C4-2B (cell line): ENCODE data around the gene SOCS1.

Source experiments
- H3K27ac ChIP-seq: fragments of 450-650 bp; 2 replicates; pipeline ENCODE4 v1.5.1; 2017
- CTCF ChIP-seq: fragments of 450-650 bp; conservative IDR thresholded peaks from 2 replicates; pipeline ENCODE4 v1.5.1; 2017; ENCODE audit warnings: mild to moderate bottlenecking
- ZFX ChIP-seq: fragments of 450-650 bp; IDR thresholded peaks from 2 replicates; pipeline ENCODE4 v1.6.1; 2017

SOCS1 gene

DNA sequence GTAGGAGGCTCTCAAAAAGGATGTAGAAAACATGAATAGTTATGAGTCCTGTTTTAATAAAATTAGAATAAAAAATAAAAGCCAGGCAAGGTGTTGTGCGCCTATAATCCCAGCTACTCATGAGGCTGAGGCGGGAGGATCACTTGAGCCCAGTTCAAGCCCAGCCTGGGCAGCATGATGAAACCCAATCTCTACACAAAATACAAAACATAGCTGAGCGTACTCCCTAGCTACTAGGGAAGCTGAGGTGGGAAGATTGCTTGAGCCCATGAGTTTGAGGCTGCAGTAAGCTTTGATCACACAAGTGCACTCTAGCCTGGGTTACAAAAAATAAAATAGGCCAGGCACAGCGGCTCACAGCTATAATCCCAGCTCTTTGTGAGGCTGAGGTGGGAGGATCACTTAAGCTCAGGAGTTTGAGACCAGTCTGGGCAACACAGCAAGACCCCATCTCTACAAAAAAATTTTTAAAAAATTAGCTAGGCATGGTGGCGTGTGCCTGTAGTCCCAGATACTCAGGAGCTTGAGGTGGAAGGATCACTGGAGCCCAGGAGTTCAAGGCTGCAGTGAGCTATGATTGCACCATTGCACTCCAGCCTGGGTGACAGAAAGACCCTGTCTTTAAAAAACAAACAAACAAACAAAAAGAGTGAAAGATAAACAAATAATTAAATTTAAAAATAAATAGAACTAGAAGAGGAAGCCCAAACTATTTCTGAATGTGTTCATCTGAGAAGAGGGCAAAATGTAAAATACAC lies 42.3 kb upstream of the SOCS1 start:
- H3K27ac ChIP-seq: no peak overlapping the region
- TF ChIP-seq CTCF (no peak), ZFX (no peak)

- H3K27ac ChIP-seq: no peak overlapping the region; the same call in 1 of the 2 replicates
- TF ChIP-seq CTCF (no peak), ZFX (no peak)
Measured at GRCh38 chr16:11297492-11298142, 41.6 kb upstream of the SOCS1 start.

GRCh38 chr16:11296706-11297491 lies 40.9 kb upstream of the SOCS1 start:
- no peak overlapping the region; the same call in 1 of the 2 replicates for H3K27ac ChIP-seq
- TF ChIP-seq ZFX (no peak), CTCF (no peak)

- no peak overlapping the region for H3K27ac ChIP-seq
- TF ChIP-seq CTCF (no peak), ZFX (no peak)
Measured at GRCh38 chr16:11296351-11296705, 40.3 kb upstream of the SOCS1 start.

DNA sequence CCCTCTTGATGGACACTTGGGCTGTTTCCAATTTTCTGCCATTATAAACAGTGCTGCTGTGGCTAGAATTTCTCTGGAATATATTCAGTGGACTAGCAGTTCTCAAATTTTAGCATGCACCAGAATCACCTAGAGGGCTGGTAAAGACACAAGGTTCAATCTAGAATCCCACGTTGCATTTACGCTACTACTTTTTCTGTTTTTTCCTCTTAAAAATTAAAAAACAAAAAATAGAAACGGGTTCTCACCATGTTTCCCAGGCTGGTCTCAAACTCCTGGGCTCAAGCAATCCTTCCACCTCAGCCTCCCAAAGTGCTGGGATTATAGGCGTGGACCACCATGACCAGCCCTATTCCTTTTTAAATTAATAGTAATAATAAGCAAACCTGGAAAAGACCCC lies 39.7 kb upstream of the SOCS1 start:
- TF ChIP-seq CTCF (no peak), ZFX (no peak)
- no peak overlapping the region for H3K27ac ChIP-seq

GRCh38 chr16:11292076-11292748 lies 36.2 kb upstream of the SOCS1 start:
- TF ChIP-seq ZFX (no peak), CTCF (no peak)
- no peak overlapping the region for H3K27ac ChIP-seq
